GM21526 (cell line): Measurements from ENCODE around the gene FCMR.

Source experiments
- ATAC-seq: cut with Tn5 transposase; IDR thresholded peaks from one replicate; pipeline ENCODE4 v1.9.1; 2021; ENCODE audit warnings: moderate library complexity; ENCODE audit not compliant: unreplicated experiment, low FRiP score

Gene FCMR

GRCh38 chr1:206951318-206952100 is 29.8 kb upstream of the FCMR start:
- no peak for ATAC-seq

GRCh38 chr1:206949641-206950040 is 27.9 kb upstream of the FCMR start:
- no peak for ATAC-seq

GRCh38 chr1:206949208-206949607 is 27.5 kb upstream of the FCMR start:
- no peak for ATAC-seq

- no peak for ATAC-seq
These were observed 25.5 kb upstream of the FCMR start for GRCh38 chr1:206947255-206947654.

GRCh38 chr1:206946261-206946660 is 24.5 kb upstream of the FCMR start, which contains the start of gene PIGR:
TSS of gene PIGR (minus strand) at chr1:206946466. CDS start at chr1:206940531, 5,935 bp downstream.
- no peak for ATAC-seq

GRCh38 chr1:206945779-206946178 is 24.0 kb upstream of the FCMR start:
- ATAC-seq = no peak

- ATAC-seq = no peak
These were observed 23.0 kb upstream of the FCMR start for GRCh38 chr1:206944703-206945102.

GRCh38 chr1:206941766-206942418 is 20.2 kb upstream of the FCMR start:
- no peak for ATAC-seq

- ATAC-seq = no peak
These were observed 18.8 kb upstream of the FCMR start for GRCh38 chr1:206940588-206940936.

GRCh38 chr1:206939841-206940587 is 18.3 kb upstream of the FCMR start:
- no peak for ATAC-seq

GRCh38 chr1:206939131-206939530 is 17.4 kb upstream of the FCMR start:
- no peak for ATAC-seq

GRCh38 chr1:206937425-206937824 is 15.7 kb upstream of the FCMR start:
- ATAC-seq = no peak

GRCh38 chr1:206935491-206936067 is 13.8 kb upstream of the FCMR start:
- ATAC-seq = no peak

GRCh38 chr1:206933333-206933945 is 11.7 kb upstream of the FCMR start:
- ATAC-seq = no peak

GRCh38 chr1:206932177-206932576 is 10.4 kb upstream of the FCMR start:
- ATAC-seq = no peak

- ATAC-seq = no peak
These were observed 10.0 kb upstream of the FCMR start for GRCh38 chr1:206931709-206932108.

GRCh38 chr1:206930210-206930798 is 8.6 kb upstream of the FCMR start:
- ATAC-seq = peak; percentile 57

- ATAC-seq = no peak
These were observed 7.8 kb upstream of the FCMR start for GRCh38 chr1:206929524-206929923.

GRCh38 chr1:206926286-206926685 is 4.5 kb upstream of the FCMR start:
- no peak for ATAC-seq

GRCh38 chr1:206925106-206925736 is 3.5 kb upstream of the FCMR start:
- ATAC-seq = peak; percentile 50
